Measurements from ENCODE around the gene ZSWIM8.
A peak's percentile ranks its signal among the peaks of the same experiment; 100 is the strongest.

ZSWIM8 gene

DNA sequence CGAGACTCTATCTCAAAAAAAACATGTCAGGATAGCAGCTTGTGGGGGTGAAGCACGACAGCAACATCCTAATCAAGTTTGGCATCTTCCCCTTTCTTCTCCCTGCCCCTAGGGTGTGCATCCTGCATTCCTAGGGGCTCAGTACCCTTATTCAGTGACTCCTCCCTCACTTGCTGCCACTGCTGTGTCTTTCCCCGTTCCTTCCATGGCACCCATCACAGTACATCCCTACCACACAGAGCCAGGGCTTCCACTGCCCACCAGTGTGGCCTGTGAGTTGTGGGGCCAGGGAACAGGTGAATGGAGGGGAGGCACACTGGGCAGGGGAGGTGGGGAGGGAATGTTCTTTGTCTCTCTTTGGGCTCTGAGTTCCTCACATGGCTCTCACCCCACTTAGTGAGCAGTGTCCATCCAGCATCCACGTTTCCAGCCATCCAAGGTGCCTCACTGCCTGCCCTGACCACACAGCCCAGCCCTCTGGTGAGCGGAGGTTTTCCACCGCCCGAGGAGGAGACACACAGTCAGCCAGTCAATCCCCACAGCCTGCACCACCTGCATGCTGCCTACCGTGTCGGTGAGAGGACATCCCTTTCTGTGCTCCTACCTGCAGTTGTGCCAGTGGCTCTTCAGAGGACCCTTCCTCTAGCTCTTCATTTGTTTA lies 14.6 kb downstream of the ZSWIM8 start:
- 0 out of 2 replicates have a peak overlapping the region, but pooled peaks have one; percentile 5 for H3K27ac ChIP-seq
- TF ChIP-seq, protein P1, sequence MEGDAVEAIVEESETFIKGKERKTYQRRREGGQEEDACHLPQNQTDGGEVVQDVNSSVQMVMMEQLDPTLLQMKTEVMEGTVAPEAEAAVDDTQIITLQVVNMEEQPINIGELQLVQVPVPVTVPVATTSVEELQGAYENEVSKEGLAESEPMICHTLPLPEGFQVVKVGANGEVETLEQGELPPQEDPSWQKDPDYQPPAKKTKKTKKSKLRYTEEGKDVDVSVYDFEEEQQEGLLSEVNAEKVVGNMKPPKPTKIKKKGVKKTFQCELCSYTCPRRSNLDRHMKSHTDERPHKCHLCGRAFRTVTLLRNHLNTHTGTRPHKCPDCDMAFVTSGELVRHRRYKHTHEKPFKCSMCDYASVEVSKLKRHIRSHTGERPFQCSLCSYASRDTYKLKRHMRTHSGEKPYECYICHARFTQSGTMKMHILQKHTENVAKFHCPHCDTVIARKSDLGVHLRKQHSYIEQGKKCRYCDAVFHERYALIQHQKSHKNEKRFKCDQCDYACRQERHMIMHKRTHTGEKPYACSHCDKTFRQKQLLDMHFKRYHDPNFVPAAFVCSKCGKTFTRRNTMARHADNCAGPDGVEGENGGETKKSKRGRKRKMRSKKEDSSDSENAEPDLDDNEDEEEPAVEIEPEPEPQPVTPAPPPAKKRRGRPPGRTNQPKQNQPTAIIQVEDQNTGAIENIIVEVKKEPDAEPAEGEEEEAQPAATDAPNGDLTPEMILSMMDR (IDR thresholded peaks at IDR 0.05) = no peak
- no peak for TF ChIP-seq ZFX (IDR thresholded peaks at IDR 0.05; ENCODE audit: borderline replicate concordance)

DNA sequence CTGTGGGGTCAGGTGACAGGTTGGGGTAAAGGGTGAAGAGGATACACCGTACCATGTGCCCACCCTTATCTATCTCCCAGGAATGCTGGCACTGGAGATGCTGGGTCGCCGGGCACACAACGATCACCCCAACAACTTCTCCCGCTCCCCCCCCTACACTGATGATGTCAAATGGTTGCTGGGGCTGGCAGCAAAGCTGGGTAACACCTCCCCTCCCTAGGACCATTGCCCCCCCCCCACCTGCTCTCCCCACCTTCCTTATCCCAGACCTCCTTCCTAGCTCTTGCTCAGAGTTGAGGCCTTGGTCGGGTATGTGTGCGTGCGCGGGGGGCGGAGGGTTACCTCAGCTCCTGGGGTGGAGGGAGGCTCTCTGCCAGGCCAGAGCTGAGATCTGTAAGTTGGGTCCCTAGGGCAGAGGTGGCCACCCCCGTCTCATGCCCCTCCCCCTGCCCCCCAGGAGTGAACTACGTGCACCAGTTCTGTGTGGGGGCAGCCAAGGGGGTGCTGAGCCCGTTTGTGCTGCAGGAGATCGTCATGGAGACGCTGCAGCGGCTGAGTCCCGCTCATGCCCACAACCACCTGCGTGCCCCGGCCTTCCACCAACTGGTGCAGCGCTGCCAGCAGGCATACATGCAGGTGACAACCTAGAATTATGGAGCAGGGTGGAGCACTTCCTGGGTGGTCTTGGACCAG lies 15.3 kb downstream of the ZSWIM8 start:
- TF ChIP-seq, protein P1 (IDR thresholded peaks at IDR 0.05) = no peak
- TF ChIP-seq ZFX (IDR thresholded peaks at IDR 0.05; ENCODE audit: borderline replicate concordance) = no peak
- H3K27ac ChIP-seq = peak overlapping the region; percentile 31; the same call in 1 of the 2 replicates

DNA sequence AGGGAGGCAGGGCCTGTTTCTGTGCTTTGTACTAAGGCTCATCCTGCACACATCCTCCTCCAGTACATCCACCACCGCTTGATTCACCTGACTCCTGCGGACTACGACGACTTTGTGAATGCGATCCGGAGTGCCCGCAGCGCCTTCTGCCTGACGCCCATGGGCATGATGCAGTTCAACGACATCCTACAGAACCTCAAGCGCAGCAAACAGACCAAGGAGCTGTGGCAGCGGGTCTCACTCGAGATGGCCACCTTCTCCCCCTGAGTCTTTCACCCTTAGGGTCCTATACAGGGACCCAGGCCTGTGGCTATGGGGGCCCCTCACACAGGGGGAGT lies 15.8 kb downstream of the ZSWIM8 start:
- TF ChIP-seq ZFX (IDR thresholded peaks at IDR 0.05; ENCODE audit: borderline replicate concordance) = no peak
- TF ChIP-seq, protein P1 (IDR thresholded peaks at IDR 0.05) = no peak
- H3K27ac ChIP-seq = peak overlapping the region; percentile 31; the same call in 1 of the 2 replicates

DNA sequence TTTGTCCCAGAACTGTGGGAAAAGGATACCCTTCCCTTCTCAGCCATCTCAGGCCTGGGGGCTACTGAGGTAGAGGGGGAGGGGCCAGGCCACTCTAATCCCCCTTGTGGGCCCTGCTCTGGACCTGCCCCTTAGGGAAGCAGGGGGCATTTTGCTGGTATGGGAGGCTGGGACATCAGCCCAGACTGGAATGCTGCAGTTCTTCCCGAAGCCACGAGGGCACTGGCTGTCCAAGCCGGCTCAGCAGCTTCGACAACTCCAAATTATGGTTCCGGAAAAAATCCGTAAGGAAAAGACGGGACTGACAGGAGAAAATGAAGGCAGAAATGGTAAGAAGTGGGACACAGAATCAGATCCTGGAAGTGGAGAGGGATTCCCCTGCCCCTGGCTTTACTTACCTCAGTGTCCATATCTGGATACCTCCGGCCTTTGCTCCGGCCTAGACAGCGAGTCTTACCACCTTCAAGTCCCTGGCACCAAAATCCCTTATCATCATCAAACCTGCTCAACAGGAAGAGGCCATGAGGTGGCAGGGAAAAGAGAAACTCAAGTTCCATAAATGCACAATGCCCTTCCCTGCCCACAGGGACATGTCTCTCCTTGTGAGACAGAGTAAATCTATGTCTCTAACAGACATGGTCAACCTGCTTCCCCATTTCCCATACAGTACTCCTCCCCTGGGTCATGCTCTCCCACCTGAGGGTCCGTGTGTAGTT lies 17.0 kb downstream of the ZSWIM8 start:
- H3K27ac ChIP-seq = peak overlapping the region; percentile 31
- TF ChIP-seq, protein P1 (IDR thresholded peaks at IDR 0.05) = no peak
- TF ChIP-seq ZFX (IDR thresholded peaks at IDR 0.05; ENCODE audit: borderline replicate concordance) = no peak

DNA sequence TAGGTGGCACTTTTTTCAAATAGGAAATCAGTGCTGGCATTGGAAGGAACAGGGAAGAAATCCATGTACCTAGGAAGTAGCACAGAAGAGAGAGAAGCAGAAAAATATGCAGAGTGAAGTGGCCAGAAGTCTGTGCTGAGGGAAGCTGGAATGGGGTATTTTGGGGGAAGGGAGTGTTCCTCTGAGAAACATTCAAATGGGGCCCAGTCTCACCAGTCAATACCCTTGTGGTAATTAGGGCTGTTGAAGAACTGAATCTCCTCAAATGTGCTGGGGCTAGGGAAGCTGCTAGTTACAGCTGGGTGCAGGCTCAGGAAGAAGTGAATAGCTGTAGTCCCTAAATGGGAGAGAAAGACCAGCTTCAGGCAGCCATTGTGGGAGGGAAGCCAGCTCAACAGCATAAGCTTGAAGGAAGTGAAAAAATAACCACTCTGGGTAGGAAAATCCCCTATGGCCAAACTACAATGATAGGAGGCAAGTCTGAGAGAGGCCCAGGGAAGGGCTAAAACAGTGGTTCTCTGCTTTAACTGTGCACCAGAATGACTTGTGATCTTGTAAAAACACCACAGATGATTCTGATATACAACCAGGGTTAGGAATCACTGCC lies 18.4 kb downstream of the ZSWIM8 start:
- no peak for TF ChIP-seq ZFX (IDR thresholded peaks at IDR 0.05; ENCODE audit: borderline replicate concordance)
- TF ChIP-seq, protein P1 (IDR thresholded peaks at IDR 0.05) = no peak
- H3K27ac ChIP-seq = no peak overlapping the region

DNA sequence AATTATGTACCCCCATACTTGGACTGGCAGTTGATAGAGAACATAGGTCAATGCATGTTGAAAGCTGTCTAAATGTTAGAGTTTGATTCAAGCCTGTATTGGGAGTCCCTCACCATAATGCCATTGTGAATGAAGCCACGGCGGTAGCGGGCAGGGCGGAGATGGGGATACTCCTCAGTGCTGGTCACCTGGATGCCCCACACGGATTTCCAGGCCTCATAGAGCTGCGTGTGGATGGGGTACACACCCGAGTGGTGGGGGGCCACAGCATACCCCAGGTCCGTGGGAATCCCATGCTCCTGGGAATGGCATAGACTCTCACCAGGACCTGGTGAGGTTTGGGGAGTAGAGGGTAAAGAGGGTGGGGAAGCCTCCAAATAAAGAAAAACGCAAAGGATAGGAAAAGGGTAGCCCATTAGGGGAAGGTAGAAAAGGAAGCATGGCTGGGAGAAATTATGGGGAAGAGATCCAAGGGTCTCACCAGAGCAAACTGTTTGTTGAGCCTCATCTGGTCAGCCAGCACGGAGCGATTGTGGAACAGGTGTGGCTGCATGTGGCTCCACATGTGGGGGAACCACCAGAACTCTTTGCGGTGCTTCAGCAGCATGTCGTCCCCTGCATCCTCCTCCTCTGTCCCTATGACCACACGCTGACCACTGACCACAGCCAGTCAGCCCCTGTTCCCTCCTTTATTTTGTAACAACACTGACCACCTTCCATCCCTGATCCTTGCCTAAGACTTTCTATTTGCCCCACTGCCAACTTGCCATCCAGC lies 21.0 kb downstream of the ZSWIM8 start:
- no peak for TF ChIP-seq ZFX (IDR thresholded peaks at IDR 0.05; ENCODE audit: borderline replicate concordance)
- TF ChIP-seq, protein P1 (IDR thresholded peaks at IDR 0.05) = no peak
- no peak overlapping the region for H3K27ac ChIP-seq
